GM21447 (cell line): ENCODE measurements around the gene EMSY.

Experiments
- ATAC-seq: cut with Tn5 transposase; IDR thresholded peaks from one replicate; pipeline ENCODE4 v1.9.1; 2021; ENCODE audit not compliant: unreplicated experiment

The EMSY gene

GRCh38 chr11:76512851-76513653 lies 68.2 kb downstream of the EMSY start:
- ATAC-seq, result no peak

DNA sequence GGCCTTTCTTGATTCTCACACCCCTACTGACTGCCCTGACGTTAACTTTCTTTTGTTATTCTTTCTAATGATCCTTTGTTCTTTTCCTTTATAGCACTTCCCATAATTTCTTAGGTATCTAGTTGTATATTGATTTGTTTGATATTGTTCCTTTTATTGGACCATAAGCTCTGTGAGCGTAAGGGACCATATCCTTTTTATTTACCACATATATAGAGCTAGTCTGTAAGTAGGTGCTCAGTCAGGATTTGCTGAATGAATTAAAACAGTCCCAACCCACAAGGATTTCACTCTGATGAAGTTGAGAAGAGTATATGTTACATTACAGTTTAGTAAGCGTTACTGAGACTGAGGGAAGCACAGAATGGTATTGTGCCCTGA lies 68.8 kb downstream of the EMSY start:
- no peak for ATAC-seq

DNA sequence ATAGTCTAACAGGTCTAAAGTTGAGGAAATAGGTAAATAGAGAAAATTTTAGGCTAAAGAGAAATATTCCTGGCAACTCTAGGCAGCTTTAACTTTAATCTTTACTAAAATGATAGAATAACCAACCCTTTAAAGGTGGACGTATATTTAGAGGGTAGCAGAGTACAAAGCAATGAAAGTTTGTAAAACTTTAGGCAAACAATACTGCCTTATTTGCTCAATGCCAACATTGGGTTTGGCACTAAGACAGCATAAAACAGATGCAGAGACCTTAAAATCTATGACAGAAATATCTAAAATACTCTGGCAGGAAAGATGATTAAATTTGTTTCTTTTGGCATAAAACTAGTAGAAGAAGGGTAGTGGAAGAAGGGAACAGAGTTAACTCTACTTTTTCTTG lies 70.7 kb downstream of the EMSY start:
- no peak for ATAC-seq

DNA sequence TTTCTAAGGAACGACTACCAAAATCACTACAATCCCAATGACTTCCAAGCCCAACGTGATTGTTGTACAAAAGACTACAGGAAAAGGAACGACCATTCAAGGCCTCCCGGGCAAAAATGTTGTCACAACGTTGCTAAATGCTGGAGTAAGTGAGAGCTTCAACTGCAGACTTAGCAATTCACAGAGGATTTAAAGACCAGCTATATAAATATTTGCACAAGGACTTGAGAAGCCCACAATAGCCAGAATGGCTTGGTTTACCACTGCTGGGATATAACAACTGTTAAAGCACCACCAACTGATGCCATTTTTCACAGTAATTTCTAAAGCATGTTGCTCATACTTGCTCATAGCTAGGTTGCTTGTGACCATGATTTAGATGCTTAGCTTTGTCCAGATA lies 78.3 kb downstream of the EMSY start:
- ATAC-seq, result no peak

DNA sequence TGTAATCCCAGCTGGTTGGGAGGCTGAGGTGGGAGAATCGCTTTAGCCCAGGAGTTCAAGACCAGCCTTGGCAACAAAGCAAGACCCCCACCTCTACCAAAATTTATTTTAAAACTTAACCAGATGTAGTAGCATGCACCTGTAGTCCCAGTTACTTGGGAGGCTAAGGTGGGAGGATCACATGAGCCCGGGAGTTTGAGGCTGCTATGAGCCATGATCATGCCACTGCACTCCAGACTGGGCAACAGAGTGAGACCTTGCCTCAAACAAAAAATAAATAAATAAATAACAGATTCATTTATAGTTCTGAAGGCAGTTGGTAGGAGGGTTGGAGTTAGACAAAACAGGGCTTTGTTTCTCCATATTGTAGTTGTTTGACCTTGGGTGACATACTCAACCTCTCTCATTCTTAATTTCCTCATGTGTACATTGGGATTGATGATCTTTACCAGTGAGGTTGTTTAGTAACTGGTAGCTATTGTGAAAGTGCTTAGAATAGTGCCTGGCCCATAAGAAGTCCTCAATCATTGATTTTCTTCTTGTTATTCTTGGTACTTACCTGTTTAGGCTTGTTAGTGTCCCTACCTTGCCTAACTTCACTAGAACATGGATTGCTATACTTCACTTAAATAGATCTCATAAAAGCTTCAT lies 79.1 kb downstream of the EMSY start:
- no peak for ATAC-seq

GRCh38 chr11:76524461-76524860 lies 79.6 kb downstream of the EMSY start:
- ATAC-seq, result no peak

DNA sequence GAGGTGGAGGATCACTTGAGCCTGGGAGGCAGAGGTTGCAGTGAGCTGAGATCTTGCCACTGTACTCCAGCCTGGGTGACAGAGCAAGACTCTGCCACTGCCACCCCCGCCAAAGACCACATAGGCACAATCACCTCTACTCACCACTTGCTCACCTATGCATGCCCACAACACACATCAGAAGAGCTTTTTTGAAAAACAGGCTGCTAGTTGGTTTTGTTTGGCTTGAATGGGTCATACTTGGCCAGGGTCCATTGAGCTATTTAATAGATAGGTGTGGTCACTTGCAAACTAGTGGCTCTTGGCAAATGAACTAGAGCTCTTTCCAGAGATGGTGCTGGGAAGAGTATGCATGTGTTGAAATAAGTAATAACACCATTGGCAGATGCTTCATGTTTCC lies 80.1 kb downstream of the EMSY start:
- ATAC-seq, result no peak

- ATAC-seq, result no peak
Observed at GRCh38 chr11:76526878-76527277, 82.1 kb downstream of the EMSY start.

DNA sequence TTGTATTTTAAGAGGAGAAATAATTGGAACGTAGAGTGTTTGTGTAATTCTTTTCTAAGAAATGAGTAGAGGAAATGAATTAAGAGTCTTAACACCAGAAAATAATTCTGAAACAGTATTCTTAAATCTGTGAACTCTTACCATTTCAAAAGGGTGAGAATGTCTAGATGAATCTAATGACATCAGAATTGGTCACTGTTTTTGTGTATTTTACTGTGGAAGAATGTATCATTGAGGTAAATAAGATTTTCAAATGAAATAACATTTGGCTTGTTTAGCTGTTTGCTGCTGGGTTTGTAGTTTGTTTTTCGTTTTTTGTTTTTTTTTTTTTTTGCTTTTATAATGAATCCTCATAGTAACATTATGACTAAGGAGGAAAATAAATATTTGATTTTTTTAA lies 97.6 kb downstream of the EMSY start:
- no peak for ATAC-seq

- no peak for ATAC-seq
Observed at GRCh38 chr11:76543006-76543703, 98.3 kb downstream of the EMSY start.

GRCh38 chr11:76550781-76551180 lies 106.0 kb downstream of the EMSY start:
- ATAC-seq, result no peak

GRCh38 chr11:76551400-76551799 lies 106.6 kb downstream of the EMSY start:
- no peak for ATAC-seq

- ATAC-seq, result no peak
Observed at GRCh38 chr11:76552987-76553386, 108.2 kb downstream of the EMSY start.

DNA sequence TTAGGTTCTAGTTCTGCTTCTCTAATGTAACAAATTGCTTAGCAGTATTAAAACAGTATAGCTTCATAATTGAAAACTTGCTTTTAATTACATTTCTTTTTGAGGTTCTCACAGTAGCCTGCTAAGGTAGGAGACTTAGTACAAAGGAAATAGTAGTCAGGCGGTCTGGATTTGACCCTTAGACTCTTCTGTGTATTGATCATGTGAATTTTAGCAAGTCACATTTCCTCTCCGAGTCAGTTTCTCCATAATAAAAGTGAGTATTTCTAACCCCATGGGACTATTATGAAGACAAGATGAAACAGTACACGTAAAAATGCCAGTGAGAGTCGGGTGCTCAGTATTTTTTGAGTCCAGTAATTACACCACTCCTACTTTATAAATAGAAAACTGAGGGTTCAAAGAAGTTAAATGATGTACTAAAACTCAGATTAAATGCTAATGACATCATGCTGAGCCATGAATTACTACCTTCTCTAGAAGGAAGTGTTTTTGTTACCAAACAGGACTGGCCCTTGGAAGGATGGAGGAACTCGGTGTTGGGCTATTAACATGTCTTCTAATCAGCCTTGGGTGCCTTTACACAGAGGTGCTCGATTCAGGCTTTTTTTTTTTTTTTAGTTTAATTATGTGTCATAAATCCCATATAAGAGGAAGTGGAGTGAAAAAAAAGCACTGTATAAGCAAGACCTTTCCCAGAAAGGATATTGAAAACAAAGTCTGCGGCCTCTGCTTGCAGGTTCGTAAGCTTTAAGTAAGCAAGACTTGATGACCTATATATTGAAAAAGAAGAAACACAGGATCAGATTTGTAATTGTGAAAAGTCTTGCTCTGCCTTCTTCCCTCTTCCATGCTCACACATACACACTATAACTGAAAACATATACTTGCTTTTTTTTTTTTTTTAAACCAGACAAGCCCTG lies 109.0 kb downstream of the EMSY start:
- no peak for ATAC-seq

DNA sequence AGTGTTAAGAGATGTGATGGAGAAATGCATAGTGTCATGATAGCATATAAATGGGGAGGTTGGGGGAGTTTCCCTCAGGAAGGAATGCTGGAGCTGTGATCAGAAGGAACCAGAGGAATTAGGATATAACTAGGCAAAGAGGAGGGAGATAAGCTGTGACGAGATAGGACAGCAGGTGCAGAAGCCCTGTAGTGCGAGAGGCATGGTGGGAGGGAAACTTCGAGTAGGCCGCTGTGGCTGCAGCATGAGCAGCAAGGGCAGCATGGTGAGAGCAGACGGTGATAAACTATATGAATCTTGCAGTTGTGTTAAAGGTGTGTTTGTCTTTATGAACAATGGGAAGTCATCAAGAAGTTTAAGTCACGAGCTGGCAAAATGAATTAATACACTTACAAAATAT lies 109.9 kb downstream of the EMSY start:
- ATAC-seq, result no peak

DNA sequence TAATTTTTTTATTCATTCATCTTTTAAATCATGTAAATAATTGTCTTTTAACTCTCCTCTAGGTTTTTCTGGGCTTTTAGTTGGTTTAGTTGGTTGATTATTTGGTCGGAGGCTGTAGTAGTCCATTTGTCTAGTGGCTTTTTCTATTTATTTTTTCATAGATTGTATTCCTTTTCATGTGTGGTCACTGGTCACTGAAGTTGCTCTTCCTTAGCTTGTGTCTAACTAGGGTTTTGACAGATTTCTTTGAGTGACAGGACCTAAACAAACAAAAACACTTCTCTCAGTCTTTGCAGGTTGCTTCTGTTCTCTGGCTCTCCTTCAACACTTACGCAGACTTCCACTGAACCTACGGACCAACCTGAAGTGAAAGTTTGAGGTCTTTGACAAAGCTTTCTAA lies 112.6 kb downstream of the EMSY start:
- no peak for ATAC-seq

GRCh38 chr11:76558473-76558872 lies 113.7 kb downstream of the EMSY start:
- ATAC-seq, result no peak

- ATAC-seq, result no peak
Observed at GRCh38 chr11:76558891-76559290, 114.1 kb downstream of the EMSY start.

DNA sequence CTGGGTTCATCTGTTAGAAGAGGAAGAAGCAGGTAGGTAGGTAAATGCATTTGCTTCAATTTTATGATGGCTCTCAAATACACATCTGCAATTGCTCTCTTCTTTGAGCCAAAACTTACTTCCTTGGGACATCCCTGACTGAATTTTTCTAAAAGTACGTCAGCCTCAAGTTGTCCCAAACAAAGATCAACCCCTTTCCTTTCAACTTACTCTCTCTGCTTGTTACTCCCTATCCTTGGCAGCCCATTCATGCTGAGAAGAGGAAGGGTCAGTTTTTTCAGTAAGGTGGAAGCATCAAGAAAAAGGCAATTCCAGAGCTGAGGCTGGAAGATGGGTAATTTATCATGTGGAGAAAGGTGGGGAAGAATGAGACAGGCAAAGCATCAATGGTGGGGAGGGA lies 114.5 kb downstream of the EMSY start:
- ATAC-seq, result no peak

- ATAC-seq, result no peak
Observed at GRCh38 chr11:76560219-76560618, 115.4 kb downstream of the EMSY start.

DNA sequence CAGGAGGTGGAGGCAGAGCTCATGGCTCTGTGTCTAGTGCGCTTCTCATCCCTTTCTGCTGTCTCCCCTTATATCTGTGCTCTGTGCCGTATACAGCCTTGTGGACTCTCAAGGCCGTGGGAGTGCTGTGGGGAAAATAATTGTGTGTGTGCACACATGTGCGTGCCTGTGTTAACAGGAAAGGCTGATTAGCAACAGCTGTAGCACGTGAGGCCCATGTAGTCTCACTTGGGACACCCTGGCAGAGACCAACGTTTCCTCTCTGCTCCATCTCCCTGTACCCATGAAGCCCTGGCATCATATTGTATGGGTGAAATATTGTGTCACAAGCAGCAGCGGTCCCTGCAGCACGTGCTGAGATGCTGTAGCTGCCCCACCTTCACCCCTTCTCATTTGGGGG lies 116.4 kb downstream of the EMSY start:
- no peak for ATAC-seq
